Endothelial cell of umbilical vein (primary cell): ENCODE measurements around the gene GTPBP2. TPM values are rescaled to one million over a fixed set of nuclear protein-coding genes. Genes with fewer than 3 reads are reported as not detected.

Experiments used
- BruUV-seq: library from RNA; stranded (reverse); fragments of 400-500 nt; replicated peaks from 2 replicates; lab custom pipeline; 2021; lab: Mats Ljungman, UMichigan
- CTCF ChIA-PET: fragments of 300-600, 350-600 bp; sonication (Branson Sonifier 250); formaldehyde crosslinking; loops from one replicate; lab custom pipeline; 2021; ENCODE audit warnings: antibody characterized with exemption, inconsistent platforms; lab: Charles Lee
- POLR2A ChIA-PET: fragments of 300-600, 350-600 bp; sonication (Branson Sonifier 250); formaldehyde crosslinking; loops from one replicate; lab custom pipeline; 2021; ENCODE audit warnings: antibody characterized with exemption, inconsistent platforms; lab: Charles Lee
- DNase-seq: peaks from one replicate; pipeline ENCODE4 v3.0.0-alpha.2; 2011; ENCODE audit warnings: low read depth, low spot score
- FAIRE-seq: peaks from 2 replicates; lab custom pipeline; 2011; peaks lifted over from hg19 to GRCh38; lab: Jason Lieb, UNC
- H2AFZ ChIP-seq: 2 replicates; pipeline ENCODE4 v1.6.0; 2012; ENCODE audit warnings: low read depth, low read length, control low read depth, inconsistent platforms
- H3K27ac ChIP-seq: 2 replicates; pipeline ENCODE4 v1.5.1; 2011; ENCODE audit warnings: low read depth, mild to moderate bottlenecking, control low read depth, low read length, moderate library complexity; ENCODE audit not compliant: insufficient read depth
- H3K27me3 ChIP-seq, 2 experiments: 2 replicates each; pipeline versions ENCODE4 v1.6.0 to v1.6.1; 2011; ENCODE audit warnings: low read length in 2 of 2, mixed read lengths in 1 of 2; ENCODE audit not compliant: control insufficient read depth in 2 of 2, insufficient read depth in 2 of 2
- H3K36me3 ChIP-seq, 2 experiments: 2 replicates in 1 of 2; 3 replicates in 1 of 2; pipeline ENCODE4 v1.5.1; 2011; ENCODE audit warnings: low read length in 2 of 2, mild to moderate bottlenecking in 1 of 2, moderate library complexity in 1 of 2; ENCODE audit not compliant: control insufficient read depth in 2 of 2, insufficient read depth in 2 of 2; ENCODE audit errors: extremely low read depth in 1 of 2
- H3K4me1 ChIP-seq: 3 replicates; pipeline ENCODE4 v1.5.1; 2011; ENCODE audit warnings: mild to moderate bottlenecking, low read length; ENCODE audit not compliant: control insufficient read depth, insufficient read depth; ENCODE audit errors: extremely low read depth
- H3K4me2 ChIP-seq: 2 replicates; pipeline ENCODE4 v1.6.1; 2011; ENCODE audit warnings: low read length, control low read depth, mixed read lengths; ENCODE audit not compliant: insufficient read depth
- H3K4me3 ChIP-seq, 3 experiments: fragments of 200-600 bp in 1 of 3; sonication (generic), shearing (Covaris generic) in 1 of 3; replicated peaks in 1 of 3; 2 replicates each; pipeline ENCODE4 v1.5.1; 2011 to 2016; ENCODE audit warnings: control low read depth in 3 of 3, low read length in 3 of 3, mild to moderate bottlenecking in 2 of 3, inconsistent platforms in 1 of 3, low read depth in 1 of 3, moderate library complexity in 1 of 3; ENCODE audit not compliant: insufficient read depth in 1 of 3
- H3K79me2 ChIP-seq: 2 replicates; pipeline ENCODE4 v1.6.0; 2012; ENCODE audit warnings: low read length, inconsistent platforms; ENCODE audit not compliant: control insufficient read depth, insufficient read depth
- H3K9ac ChIP-seq: replicated peaks from 2 replicates; pipeline ENCODE3; 2011; ENCODE audit warnings: low read length, control low read depth; ENCODE audit not compliant: insufficient read depth; ENCODE audit errors: extremely low read depth
- H3K9me1 ChIP-seq: replicated peaks from 3 replicates; pipeline ENCODE4 v1.6.0; 2011; ENCODE audit warnings: mild to moderate bottlenecking, low read length; ENCODE audit not compliant: control insufficient read depth, insufficient read depth; ENCODE audit errors: extremely low read depth
- H3K9me3 ChIP-seq: replicated peaks from 2 replicates; pipeline ENCODE4 v1.5.1; 2012; ENCODE audit warnings: low read length, inconsistent platforms; ENCODE audit not compliant: control insufficient read depth, insufficient read depth
- H4K20me1 ChIP-seq: replicated peaks from 2 replicates; pipeline ENCODE3; 2011; ENCODE audit warnings: mild to moderate bottlenecking, low read length; ENCODE audit not compliant: control insufficient read depth, insufficient read depth; ENCODE audit errors: extremely low read depth
- EZH2 ChIP-seq: IDR thresholded peaks from 2 replicates; pipeline ENCODE4 v1.6.1; 2012; ENCODE audit warnings: borderline replicate concordance, low read depth, mild to moderate bottlenecking, moderate library complexity, low read length, inconsistent platforms; ENCODE audit not compliant: severe bottlenecking
- FOS ChIP-seq: IDR thresholded peaks from 2 replicates; pipeline ENCODE4 v1.6.1; 2011; ENCODE audit warnings: mild to moderate bottlenecking, low read length, moderate library complexity, borderline replicate concordance; ENCODE audit not compliant: insufficient read depth
- GATA2 ChIP-seq: IDR thresholded peaks from 2 replicates; pipeline ENCODE4 v1.7.0; 2011; ENCODE audit warnings: low read depth, mild to moderate bottlenecking, moderate library complexity, mixed read lengths, low read length; ENCODE audit not compliant: insufficient read length, insufficient read depth
- JUN ChIP-seq: IDR thresholded peaks from 2 replicates; pipeline ENCODE4 v1.6.1; 2011; ENCODE audit warnings: borderline replicate concordance, low read depth; ENCODE audit not compliant: insufficient read length, insufficient read depth
- MYC ChIP-seq: IDR thresholded peaks from one replicate; pipeline ENCODE4 v1.6.1; 2011; ENCODE audit warnings: mild to moderate bottlenecking, low read depth, low read length
- POLR2A ChIP-seq: IDR thresholded peaks from 2 replicates; pipeline ENCODE4 v1.6.1; 2012; ENCODE audit warnings: low read depth, mild to moderate bottlenecking, control low read depth, low read length
- POLR2AphosphoS5 ChIP-seq: IDR thresholded peaks from 2 replicates; pipeline ENCODE4 v1.6.1; 2012; ENCODE audit warnings: low read depth, mild to moderate bottlenecking, control low read depth, low read length, moderate library complexity; ENCODE audit not compliant: insufficient read depth
- dilution Hi-C: fragments of 300-500 bp; cut with MboI; formaldehyde crosslinking; loops from one replicate; pipeline ENCODE4 v1.15.0; 2019; ENCODE audit warnings: low sequenced_read_pairs; ENCODE audit not compliant: extremely low pct_ligation_motif_present
- intact Hi-C: fragments of 100-400 bp; cut with micrococcal nuclease; formaldehyde crosslinking; loops from one replicate; pipeline ENCODE4 v1.10.0; 2022
- polyA plus RNA-seq, 4 experiments: library from polyadenylated mRNA; depleted of rRNA in 3 of 4; stranded (reverse) in 3 of 4; unstranded in 1 of 4; fragments of >200 nt; gene quantifications; 2 replicates each; pipeline versions ENCODE4 v1.2.1 to v1.2.3, GENCODE V29; 2011 to 2012; ENCODE audit warnings: missing spikeins in 1 of 4
- total RNA-seq: library from RNA; stranded (reverse); gene quantifications from 2 replicates; pipeline ENCODE4 v1.2.3, GENCODE V29; 2021
- TF ChIP-seq, protein P1 (sequence below): IDR thresholded peaks from 2 replicates; pipeline ENCODE4 v1.6.1; 2011; ENCODE audit not compliant: insufficient read depth, insufficient read length
- TF ChIP-seq, protein P2 (sequence below), 2 donors: IDR thresholded peaks; 1 replicate in 1 of 2; 2 replicates in 1 of 2; pipeline ENCODE4 v1.5.1; 2011; ENCODE audit warnings: low read length in 2 of 2, mild to moderate bottlenecking in 2 of 2, moderate library complexity in 2 of 2, control low read depth in 1 of 2, inconsistent platforms in 1 of 2, low read depth in 1 of 2; ENCODE audit not compliant: insufficient read depth in 1 of 2; ENCODE audit errors: extremely low read depth in 1 of 2

Gene GTPBP2
- total and polyA plus RNA-seq, 2 donors (not counting 3 experiments of a cell fraction or from before 2014, with no cell fraction given), result 87.1 to 112 TPM

- no peak overlapping the region for H3K27ac ChIP-seq
- intact Hi-C loops, result no loop called here
These were observed 2.0 kb upstream of the GTPBP2 start for GRCh38 chr6:43630980-43631619.

More at GRCh38 chr6:43630980-43631619, 2.0 kb upstream of the GTPBP2 start:
- no TSS peak for BruUV-seq
- Histone ChIP-seq H3K9ac (no peak overlapping the region), H3K9me3 (no peaks in the 10 kb centered on the region), H3K27me3 (no peaks in the 10 kb centered on the region), H3K4me3 (no peak overlapping the region), H2AFZ (no peak overlapping the region), H3K4me2 (no peak overlapping the region), H4K20me1 (no peaks in the 10 kb centered on the region), H3K4me1 (peaks cover 25% of the 10 kb centered on the region), H3K79me2 (peaks cover 26% of the 10 kb centered on the region), H3K9me1 (no peaks in the 10 kb centered on the region), H3K36me3 (peaks cover 0 to 2% of the 10 kb centered on the region in 2 experiments)
- TF ChIP-seq MYC, result no peak
- no peak for TF ChIP-seq FOS
- no peak for TF ChIP-seq POLR2A
- TF ChIP-seq EZH2, result no peak
- TF ChIP-seq JUN, result no peak
- TF ChIP-seq, protein P1, sequence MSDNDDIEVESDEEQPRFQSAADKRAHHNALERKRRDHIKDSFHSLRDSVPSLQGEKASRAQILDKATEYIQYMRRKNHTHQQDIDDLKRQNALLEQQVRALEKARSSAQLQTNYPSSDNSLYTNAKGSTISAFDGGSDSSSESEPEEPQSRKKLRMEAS, result no peak
- TF ChIP-seq GATA2, result no peak
- TF ChIP-seq POLR2AphosphoS5, result no peak
- TF ChIP-seq, protein P2, sequence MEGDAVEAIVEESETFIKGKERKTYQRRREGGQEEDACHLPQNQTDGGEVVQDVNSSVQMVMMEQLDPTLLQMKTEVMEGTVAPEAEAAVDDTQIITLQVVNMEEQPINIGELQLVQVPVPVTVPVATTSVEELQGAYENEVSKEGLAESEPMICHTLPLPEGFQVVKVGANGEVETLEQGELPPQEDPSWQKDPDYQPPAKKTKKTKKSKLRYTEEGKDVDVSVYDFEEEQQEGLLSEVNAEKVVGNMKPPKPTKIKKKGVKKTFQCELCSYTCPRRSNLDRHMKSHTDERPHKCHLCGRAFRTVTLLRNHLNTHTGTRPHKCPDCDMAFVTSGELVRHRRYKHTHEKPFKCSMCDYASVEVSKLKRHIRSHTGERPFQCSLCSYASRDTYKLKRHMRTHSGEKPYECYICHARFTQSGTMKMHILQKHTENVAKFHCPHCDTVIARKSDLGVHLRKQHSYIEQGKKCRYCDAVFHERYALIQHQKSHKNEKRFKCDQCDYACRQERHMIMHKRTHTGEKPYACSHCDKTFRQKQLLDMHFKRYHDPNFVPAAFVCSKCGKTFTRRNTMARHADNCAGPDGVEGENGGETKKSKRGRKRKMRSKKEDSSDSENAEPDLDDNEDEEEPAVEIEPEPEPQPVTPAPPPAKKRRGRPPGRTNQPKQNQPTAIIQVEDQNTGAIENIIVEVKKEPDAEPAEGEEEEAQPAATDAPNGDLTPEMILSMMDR (IDR thresholded peaks at IDR 0.05; ENCODE audit: extremely low read depth in 1 of 2, insufficient read depth in 1 of 2, low read depth in 1 of 2, low read length in 2 of 2), result no peak
- DNase-seq (no peak), FAIRE-seq (no peak)
- POLR2A ChIA-PET, result interaction anchor here (0.7 kb wide), 1 partner anchor 11 kb away, joined by 6 read pairs; no protein-coding TSS in a partner anchor
- dilution Hi-C loops, result no loop called here
- CTCF ChIA-PET, result no interaction called here
